IPS-18a (cell line): ENCODE measurements around the gene RASSF7.
A peak's percentile ranks its signal among the peaks of the same experiment; 100 is the strongest.
"Not testable (repeated sequence)": the region's sequence is repeated elsewhere in the genome, so short reads cannot be mapped to it uniquely, and the experiment has no call there.

ENCODE experiments used
- H3K27ac ChIP-seq: one replicate; pipeline ENCODE4 v1.5.1; 2013; ENCODE audit warnings: low read length
- H3K27me3 ChIP-seq: one replicate; pipeline ENCODE4 v1.6.1; 2013; ENCODE audit warnings: mild to moderate bottlenecking, low read length; ENCODE audit not compliant: control insufficient read depth, insufficient read depth
- H3K36me3 ChIP-seq: one replicate; pipeline ENCODE4 v1.6.1; 2013; ENCODE audit warnings: low read depth, low read length; ENCODE audit not compliant: control insufficient read depth
- H3K4me1 ChIP-seq: one replicate; pipeline ENCODE4 v1.6.1; 2013; ENCODE audit warnings: low read depth, low read length; ENCODE audit not compliant: control insufficient read depth
- H3K4me3 ChIP-seq: one replicate; pipeline ENCODE4 v1.5.1; 2013; ENCODE audit warnings: low read length
- H3K9ac ChIP-seq: one replicate; pipeline ENCODE4 v1.6.1; 2013; ENCODE audit warnings: mild to moderate bottlenecking, low read length, moderate library complexity
- H3K9me3 ChIP-seq: one replicate; pipeline ENCODE4 v1.6.1; 2013; ENCODE audit warnings: low read depth, low read length; ENCODE audit not compliant: control insufficient read depth

Gene RASSF7

GRCh38 chr11:565921-566509 is 5.2 kb downstream of the RASSF7 start:
- Histone ChIP-seq H3K27ac (no peak overlapping the region), H3K4me3 (no peak overlapping the region), H3K36me3 (no peaks in the 10 kb centered on the region), H3K4me1 (peaks cover under 1% of the 10 kb centered on the region), H3K9me3 (no peaks in the 10 kb centered on the region), H3K9ac (no peak overlapping the region), H3K27me3 (peaks cover 14% of the 10 kb centered on the region)

GRCh38 chr11:567011-567628 is 6.3 kb downstream of the RASSF7 start:
- no peak overlapping the region for H3K27ac ChIP-seq
- no peak overlapping the region for H3K4me3 ChIP-seq
- no peak overlapping the region for H3K9ac ChIP-seq
- no peaks in the 10 kb centered on the region for H3K36me3 ChIP-seq
- no peaks in the 10 kb centered on the region for H3K9me3 ChIP-seq
- H3K27me3 ChIP-seq, result peaks cover 14% of the 10 kb centered on the region
- peaks cover 9% of the 10 kb centered on the region for H3K4me1 ChIP-seq

- H3K9me3 ChIP-seq, result no peaks in the 10 kb centered on the region
- H3K27ac ChIP-seq, result no peak overlapping the region
- peaks cover 9% of the 10 kb centered on the region for H3K4me1 ChIP-seq
- H3K9ac ChIP-seq, result no peak overlapping the region
- H3K27me3 ChIP-seq, result peaks cover 14% of the 10 kb centered on the region
- H3K36me3 ChIP-seq, result no peaks in the 10 kb centered on the region
- peak overlapping the region; percentile 47 for H3K4me3 ChIP-seq
These were observed 7.0 kb downstream of the RASSF7 start for GRCh38 chr11:567629-568292.

GRCh38 chr11:568306-569157 is 7.8 kb downstream of the RASSF7 start:
- Histone ChIP-seq H3K4me1 (peaks cover 9% of the 10 kb centered on the region), H3K9ac (no peak overlapping the region), H3K27ac (no peak overlapping the region), H3K27me3 (peaks cover 18% of the 10 kb centered on the region), H3K9me3 (no peaks in the 10 kb centered on the region), H3K4me3 (peak overlapping the region; percentile 47), H3K36me3 (no peaks in the 10 kb centered on the region)

- H3K27ac ChIP-seq, result no peak overlapping the region
- H3K4me1 ChIP-seq, result peaks cover 9% of the 10 kb centered on the region
- peaks cover 25% of the 10 kb centered on the region for H3K27me3 ChIP-seq
- H3K9ac ChIP-seq, result no peak overlapping the region
- no peak overlapping the region for H3K4me3 ChIP-seq
- no peaks in the 10 kb centered on the region for H3K9me3 ChIP-seq
- no peaks in the 10 kb centered on the region for H3K36me3 ChIP-seq
These were observed 8.6 kb downstream of the RASSF7 start for GRCh38 chr11:569158-569885.

GRCh38 chr11:571802-572185 is 11.0 kb downstream of the RASSF7 start:
- H3K9me3 ChIP-seq, result no peaks in the 10 kb centered on the region
- H3K36me3 ChIP-seq, result no peaks in the 10 kb centered on the region
- H3K27ac ChIP-seq, result no peak overlapping the region
- H3K9ac ChIP-seq, result no peak overlapping the region
- peaks cover 35% of the 10 kb centered on the region for H3K27me3 ChIP-seq
- no peak overlapping the region for H3K4me3 ChIP-seq
- peaks cover 12% of the 10 kb centered on the region for H3K4me1 ChIP-seq

GRCh38 chr11:573146-573759 is 12.5 kb downstream of the RASSF7 start:
- Histone ChIP-seq H3K36me3 (no peaks in the 10 kb centered on the region), H3K4me1 (peaks cover 18% of the 10 kb centered on the region), H3K4me3 (no peak overlapping the region), H3K9ac (no peak overlapping the region), H3K27me3 (peaks cover 24% of the 10 kb centered on the region), H3K27ac (no peak overlapping the region), H3K9me3 (no peaks in the 10 kb centered on the region)

GRCh38 chr11:574031-574570 is 13.3 kb downstream of the RASSF7 start:
- not testable (repeated sequence) for H3K27ac ChIP-seq, H3K9ac ChIP-seq, H3K9me3 ChIP-seq, H3K36me3 ChIP-seq, H3K4me3 ChIP-seq
- peaks cover 24% of the 10 kb centered on the region for H3K27me3 ChIP-seq
- peaks cover 18% of the 10 kb centered on the region for H3K4me1 ChIP-seq

GRCh38 chr11:574632-575312 is 14.0 kb downstream of the RASSF7 start:
- Histone ChIP-seq H3K27me3 (peaks cover 24% of the 10 kb centered on the region), H3K9ac (peak overlapping the region; percentile 2), H3K9me3 (no peaks in the 10 kb centered on the region), H3K4me1 (peaks cover 18% of the 10 kb centered on the region), H3K27ac (no peak overlapping the region), H3K4me3 (peak overlapping the region; percentile 47), H3K36me3 (no peaks in the 10 kb centered on the region)

- Histone ChIP-seq H3K4me1 (peaks cover 18% of the 10 kb centered on the region), H3K27ac (no peak overlapping the region), H3K36me3 (no peaks in the 10 kb centered on the region), H3K4me3 (peak overlapping the region; percentile 47), H3K27me3 (peaks cover 24% of the 10 kb centered on the region), H3K9me3 (no peaks in the 10 kb centered on the region), H3K9ac (peak overlapping the region; percentile 2)
These were observed 14.7 kb downstream of the RASSF7 start for GRCh38 chr11:575313-575995.
